ENCODE data around the gene GFRA4.

- TF ChIP-seq POLR2AphosphoS5 (IDR thresholded peaks at IDR 0.05) (no peak), POLR2A (IDR thresholded peaks at IDR 0.05) (no peak)
Measured at GRCh38 chr20:3694864-3695263, 31.7 kb upstream of the GFRA4 start.

All from spleen (tissue), 3 donors.